ENCODE data around the gene SIGLEC9. TPM values are rescaled to one million over a fixed set of nuclear protein-coding genes. Genes with fewer than 3 reads are reported as not detected.
A peak's percentile ranks its signal among the peaks of the same experiment; 100 is the strongest.
"Not testable (repeated sequence)": the region's sequence is repeated elsewhere in the genome, so short reads cannot be mapped to it uniquely, and the experiment has no call there.

Gene SIGLEC9
- polyA plus RNA-seq, 1 donor from 2014 or later, result 0.21 TPM

GRCh38 chr19:51158474-51159129, 33.9 kb downstream of the SIGLEC9 start:
- no peak overlapping the region for H3K4me3 Mint-ChIP-seq
- H3K36me3 Mint-ChIP-seq, result no peaks in the 10 kb centered on the region
- H3K27ac Mint-ChIP-seq, result no peak overlapping the region
- H3K9me3 Mint-ChIP-seq, result no peaks in the 10 kb centered on the region
- H3K4me1 Mint-ChIP-seq, result no peaks in the 10 kb centered on the region
- H3K27me3 Mint-ChIP-seq, result peaks cover 23% of the 10 kb centered on the region

- peaks cover 23% of the 10 kb centered on the region for H3K27me3 Mint-ChIP-seq
- no peak overlapping the region for H3K4me3 Mint-ChIP-seq
- H3K4me1 Mint-ChIP-seq, result no peaks in the 10 kb centered on the region
- H3K36me3 Mint-ChIP-seq, result no peaks in the 10 kb centered on the region
- no peak overlapping the region for H3K27ac Mint-ChIP-seq
- no peaks in the 10 kb centered on the region for H3K9me3 Mint-ChIP-seq
These were observed 35.0 kb downstream of the SIGLEC9 start for GRCh38 chr19:51159656-51160055.

- Mint-ChIP-seq H3K9me3 (no peaks in the 10 kb centered on the region), H3K27ac (no peak overlapping the region), H3K36me3 (no peaks in the 10 kb centered on the region), H3K4me1 (no peaks in the 10 kb centered on the region), H3K27me3 (peaks cover 19% of the 10 kb centered on the region), H3K4me3 (no peak overlapping the region)
These were observed 36.6 kb downstream of the SIGLEC9 start for GRCh38 chr19:51161266-51161665.

GRCh38 chr19:51161867-51162496, 37.3 kb downstream of the SIGLEC9 start:
- Mint-ChIP-seq H3K36me3 (no peaks in the 10 kb centered on the region), H3K4me3 (no peak overlapping the region), H3K27me3 (peaks cover 23% of the 10 kb centered on the region), H3K9me3 (no peaks in the 10 kb centered on the region), H3K4me1 (no peaks in the 10 kb centered on the region), H3K27ac (no peak overlapping the region)

GRCh38 chr19:51163257-51163656, 38.6 kb downstream of the SIGLEC9 start:
- H3K4me3 Mint-ChIP-seq, result no peak overlapping the region
- H3K27ac Mint-ChIP-seq, result no peak overlapping the region
- peaks cover 0 to 1% (median 0%) of the 10 kb centered on the region in 3 donors for H3K4me1 Mint-ChIP-seq
- no peaks in the 10 kb centered on the region for H3K9me3 Mint-ChIP-seq
- no peaks in the 10 kb centered on the region for H3K36me3 Mint-ChIP-seq
- H3K27me3 Mint-ChIP-seq, result peaks cover 22% of the 10 kb centered on the region

- Mint-ChIP-seq H3K4me3 (no peak overlapping the region), H3K36me3 (no peaks in the 10 kb centered on the region), H3K9me3 (no peaks in the 10 kb centered on the region), H3K4me1 (peaks cover 0 to 1% (median 0%) of the 10 kb centered on the region in 3 donors), H3K27me3 (peaks cover 24% of the 10 kb centered on the region), H3K27ac (no peak overlapping the region)
These were observed 39.5 kb downstream of the SIGLEC9 start for GRCh38 chr19:51164215-51164614.

GRCh38 chr19:51166846-51167490, 42.3 kb downstream of the SIGLEC9 start:
- peaks cover 22% of the 10 kb centered on the region for H3K27me3 Mint-ChIP-seq
- no peaks in the 10 kb centered on the region for H3K36me3 Mint-ChIP-seq
- no peak overlapping the region for H3K27ac Mint-ChIP-seq
- H3K9me3 Mint-ChIP-seq, result no peaks in the 10 kb centered on the region
- peaks cover 0 to 1% (median 0%) of the 10 kb centered on the region in 3 donors for H3K4me1 Mint-ChIP-seq
- H3K4me3 Mint-ChIP-seq, result peak overlapping the region in 1 of 4 donors; percentile 52

- Mint-ChIP-seq H3K27ac (no peak overlapping the region), H3K9me3 (no peaks in the 10 kb centered on the region), H3K27me3 (peaks cover 22% of the 10 kb centered on the region), H3K4me1 (peaks cover 0 to 1% (median 0%) of the 10 kb centered on the region in 3 donors), H3K4me3 (no peak overlapping the region), H3K36me3 (no peaks in the 10 kb centered on the region)
These were observed 44.0 kb downstream of the SIGLEC9 start for GRCh38 chr19:51168564-51169282.

- not testable (repeated sequence) for H3K36me3 Mint-ChIP-seq, H3K27ac Mint-ChIP-seq, H3K4me1 Mint-ChIP-seq, H3K9me3 Mint-ChIP-seq
- Mint-ChIP-seq H3K27me3 (peaks cover 22% of the 10 kb centered on the region), H3K4me3 (peak overlapping the region in 1 of 4 donors; percentile 53)
These were observed 44.7 kb downstream of the SIGLEC9 start for GRCh38 chr19:51169283-51169918.

- Mint-ChIP-seq H3K27ac (no peak overlapping the region), H3K9me3 (no peaks in the 10 kb centered on the region), H3K36me3 (no peaks in the 10 kb centered on the region), H3K4me3 (no peak overlapping the region), H3K27me3 (peaks cover 13% of the 10 kb centered on the region), H3K4me1 (peaks cover 0 to under 1% (median 0%) of the 10 kb centered on the region in 3 donors)
These were observed 47.5 kb downstream of the SIGLEC9 start for GRCh38 chr19:51172223-51172622.

- no peaks in the 10 kb centered on the region for H3K4me1 Mint-ChIP-seq
- peaks cover 7% of the 10 kb centered on the region for H3K27me3 Mint-ChIP-seq
- no peaks in the 10 kb centered on the region for H3K36me3 Mint-ChIP-seq
- H3K9me3 Mint-ChIP-seq, result no peaks in the 10 kb centered on the region
- H3K4me3 Mint-ChIP-seq, result no peak overlapping the region
- no peak overlapping the region for H3K27ac Mint-ChIP-seq
These were observed 49.0 kb downstream of the SIGLEC9 start for GRCh38 chr19:51173681-51174080.

GRCh38 chr19:51179256-51179655, 54.5 kb downstream of the SIGLEC9 start:
- peaks cover 5% of the 10 kb centered on the region for H3K27me3 Mint-ChIP-seq

More at GRCh38 chr19:51179256-51179655, 54.5 kb downstream of the SIGLEC9 start:
- Mint-ChIP-seq H3K4me3 (peak overlapping the region in 1 of 4 donors; percentile 17), H3K4me1 (no peaks in the 10 kb centered on the region), H3K36me3 (no peaks in the 10 kb centered on the region), H3K27ac (peak overlapping the region in 1 of 3 donors; percentile 13), H3K9me3 (no peaks in the 10 kb centered on the region)
